H9 (cell line): ENCODE results near the gene MTCL1. TPM values are rescaled to one million over a fixed set of nuclear protein-coding genes. Genes with fewer than 3 reads are reported as not detected.

Experiments
- DNase-seq: peaks from one replicate; pipeline ENCODE4 v3.0.0-alpha.2; 2017
- H2AFZ ChIP-seq: one replicate; pipeline ENCODE4 v1.6.1; 2013; ENCODE audit warnings: mild to moderate bottlenecking, low read length, control low read depth, moderate library complexity
- H2AK5ac ChIP-seq: 2 replicates; pipeline ENCODE4 v1.6.1; 2013; ENCODE audit warnings: low read length, control low read depth, mixed read lengths; ENCODE audit not compliant: insufficient read length
- H2BK120ac ChIP-seq: one replicate; pipeline ENCODE4 v1.6.1; 2013; ENCODE audit warnings: low read depth, mild to moderate bottlenecking, low read length, control low read depth, inconsistent platforms; ENCODE audit not compliant: poor library complexity, severe bottlenecking
- H2BK12ac ChIP-seq: 2 replicates; pipeline ENCODE4 v1.6.1; 2013; ENCODE audit warnings: low read length, control low read depth, mixed read lengths, low read depth; ENCODE audit not compliant: insufficient read length
- H2BK15ac ChIP-seq: 2 replicates; pipeline ENCODE4 v1.6.1; 2013; ENCODE audit warnings: low read depth, low read length, control low read depth
- H2BK20ac ChIP-seq: one replicate; pipeline ENCODE4 v1.6.1; 2013; ENCODE audit warnings: low read depth, mild to moderate bottlenecking, low read length, control low read depth, inconsistent platforms; ENCODE audit not compliant: poor library complexity, severe bottlenecking
- H2BK5ac ChIP-seq: 2 replicates; pipeline ENCODE4 v1.6.1; 2013; ENCODE audit warnings: low read length, control low read depth, mixed read lengths; ENCODE audit not compliant: insufficient read length
- H3K14ac ChIP-seq: 2 replicates; pipeline ENCODE4 v1.6.1; 2013; ENCODE audit warnings: low read length, control low read depth; ENCODE audit not compliant: insufficient read depth
- H3K18ac ChIP-seq: 2 replicates; pipeline ENCODE4 v1.6.1; 2013; ENCODE audit warnings: low read depth, mild to moderate bottlenecking, mixed read lengths, low read length, control low read depth; ENCODE audit not compliant: insufficient read length
- H3K23ac ChIP-seq: 2 replicates; pipeline ENCODE4 v1.6.1; 2013; ENCODE audit warnings: low read length, control low read depth, mixed read lengths, low read depth; ENCODE audit not compliant: insufficient read length
- H3K23me2 ChIP-seq: 2 replicates; pipeline ENCODE4 v1.6.1; 2013; ENCODE audit warnings: low read depth, mild to moderate bottlenecking, mixed read lengths, low read length, control low read depth; ENCODE audit not compliant: insufficient read length, poor library complexity, severe bottlenecking
- H3K27ac ChIP-seq: 2 replicates; pipeline ENCODE4 v1.5.1; 2013; ENCODE audit warnings: low read length, control low read depth, mixed read lengths, low read depth; ENCODE audit not compliant: insufficient read length
- H3K27me3 ChIP-seq: 2 replicates; pipeline ENCODE4 v1.6.1; 2013; ENCODE audit warnings: low read length, control low read depth, inconsistent platforms; ENCODE audit not compliant: insufficient read depth
- H3K4ac ChIP-seq: 2 replicates; pipeline ENCODE4 v1.6.1; 2013; ENCODE audit warnings: low read depth, mild to moderate bottlenecking, control low read depth, inconsistent platforms, low read length, moderate library complexity
- H3K4me1 ChIP-seq: 2 replicates; pipeline ENCODE4 v1.6.1; 2013; ENCODE audit warnings: low read length, control low read depth, inconsistent platforms; ENCODE audit not compliant: insufficient read depth
- H3K4me2 ChIP-seq: 2 replicates; pipeline ENCODE4 v1.6.1; 2013; ENCODE audit warnings: low read length, control low read depth, mixed read lengths; ENCODE audit not compliant: insufficient read length, insufficient read depth
- H3K56ac ChIP-seq: 2 replicates; pipeline ENCODE4 v1.6.1; 2013; ENCODE audit warnings: low read depth, mild to moderate bottlenecking, mixed read lengths, low read length, control low read depth; ENCODE audit not compliant: insufficient read length
- H3K79me1 ChIP-seq: 2 replicates; pipeline ENCODE4 v1.6.1; 2013; ENCODE audit warnings: low read depth, mild to moderate bottlenecking, moderate library complexity, low read length, control low read depth, inconsistent platforms; ENCODE audit not compliant: insufficient read depth, poor library complexity, severe bottlenecking
- H3K79me2 ChIP-seq: 2 replicates; pipeline ENCODE4 v1.6.1; 2013; ENCODE audit warnings: low read length, control low read depth, inconsistent platforms; ENCODE audit not compliant: insufficient read depth
- H3K9ac ChIP-seq: 2 replicates; pipeline ENCODE4 v1.6.1; 2013; ENCODE audit warnings: low read length, control low read depth, mixed read lengths; ENCODE audit not compliant: insufficient read length; ENCODE audit errors: extremely low read depth
- H3K9me3 ChIP-seq: one replicate; pipeline ENCODE4 v1.6.1; 2013; ENCODE audit warnings: low read depth, low read length, inconsistent platforms; ENCODE audit not compliant: control insufficient read depth
- H3T11ph ChIP-seq: one replicate; pipeline ENCODE4 v1.6.1; 2013; ENCODE audit warnings: mild to moderate bottlenecking, low read length, control low read depth, inconsistent platforms
- H4K20me1 ChIP-seq: one replicate; pipeline ENCODE4 v1.6.1; 2013; ENCODE audit not compliant: control insufficient read depth, insufficient read length, insufficient read depth
- H4K5ac ChIP-seq: 2 replicates; pipeline ENCODE4 v1.6.1; 2013; ENCODE audit warnings: low read depth, mild to moderate bottlenecking, mixed read lengths, low read length, control low read depth; ENCODE audit not compliant: insufficient read length
- H4K8ac ChIP-seq: replicated peaks from 2 replicates; pipeline ENCODE4 v1.6.1; 2013; ENCODE audit warnings: low read length, control low read depth, mixed read lengths, low read depth; ENCODE audit not compliant: insufficient read length
- H4K91ac ChIP-seq: 2 replicates; pipeline ENCODE4 v1.6.1; 2013; ENCODE audit warnings: low read depth, mild to moderate bottlenecking, moderate library complexity, mixed read lengths, low read length, control low read depth; ENCODE audit not compliant: insufficient read length
- H3K27ac Mint-ChIP-seq, 3 experiments: 2 replicates in 2 of 3; 3 replicates in 1 of 3; pipeline ENCODE4 v1.8.0; 2020 to 2021; ENCODE audit warnings: mixed read lengths in 3 of 3, mild to moderate bottlenecking in 1 of 3, moderate library complexity in 1 of 3
- H3K27me3 Mint-ChIP-seq: 2 replicates; pipeline ENCODE4 v1.8.0; 2021; ENCODE audit warnings: low read depth, mild to moderate bottlenecking, moderate library complexity, mixed read lengths
- H3K36me3 Mint-ChIP-seq, 3 experiments: 2 replicates in 2 of 3; 3 replicates in 1 of 3; pipeline ENCODE4 v1.8.0; 2020 to 2021; ENCODE audit warnings: low read depth in 3 of 3, mixed read lengths in 3 of 3; ENCODE audit not compliant: insufficient read depth in 1 of 3
- H3K4me1 Mint-ChIP-seq, 2 experiments: 2 replicates each; pipeline ENCODE4 v1.8.0; 2020; ENCODE audit warnings: mixed read lengths in 2 of 2
- H3K4me3 Mint-ChIP-seq, 2 experiments: 2 replicates in 1 of 2; 3 replicates in 1 of 2; pipeline ENCODE4 v1.8.0; 2020 to 2021; ENCODE audit warnings: mild to moderate bottlenecking in 2 of 2, mixed read lengths in 2 of 2, moderate library complexity in 1 of 2
- H3K9me3 Mint-ChIP-seq, 2 experiments: 2 replicates in 1 of 2; 3 replicates in 1 of 2; pipeline ENCODE4 v1.8.0; 2020; ENCODE audit warnings: mild to moderate bottlenecking in 2 of 2, mixed read lengths in 2 of 2, moderate library complexity in 1 of 2
- CTCF ChIP-seq: fragments of 200-600 bp; sonication (generic); conservative IDR thresholded peaks from 3 replicates; pipeline ENCODE4 v1.8.0; 2021; ENCODE audit warnings: antibody characterized with exemption, mild to moderate bottlenecking
- WGBS: extraction: QIAGEN DNeasy Blood & Tissue Kit; methylation state at CpG from one replicate; pipeline ENCODE4 v1.1.7; 2013; ENCODE audit warnings: missing lambda C conversion rate, low lambda C conversion rate, mixed read lengths; ENCODE audit not compliant: insufficient read length; ENCODE audit errors: extremely low coverage; 5-methylcytosine and 5-hydroxymethylcytosine counted together
- total RNA-seq: library from RNA; stranded (reverse); gene quantifications from 2 replicates; pipeline ENCODE4 v1.2.1, GENCODE V29; 2021

MTCL1 gene
- total RNA-seq, 1 experiment from 2014 or later: 50.7 TPM

- Histone ChIP-seq H3K18ac (no peak overlapping the region), H3K9me3 (no peaks in the 10 kb centered on the region), H3K14ac (no peak overlapping the region), H4K5ac (no peak overlapping the region), H2BK12ac (no peak overlapping the region), H3K4ac (no peak overlapping the region), H3T11ph (no peak overlapping the region), H4K91ac (no peak overlapping the region), H3K27ac (no peak overlapping the region), H2AFZ (no peak overlapping the region), H3K4me1 (no peaks in the 10 kb centered on the region), H3K4me2 (no peak overlapping the region), H3K79me2 (no peaks in the 10 kb centered on the region), H2BK120ac (no peak overlapping the region), H2BK5ac (no peak overlapping the region), H3K23me2 (no peaks in the 10 kb centered on the region), H3K56ac (no peak overlapping the region), H4K20me1 (no peaks in the 10 kb centered on the region), H2BK15ac (no peak overlapping the region), H4K8ac (no peak overlapping the region), H3K23ac (no peak overlapping the region), H3K79me1 (no peaks in the 10 kb centered on the region), H3K27me3 (no peaks in the 10 kb centered on the region), H3K9ac (no peak overlapping the region), H2BK20ac (no peak overlapping the region), H2AK5ac (no peak overlapping the region)
- Mint-ChIP-seq H3K27ac (no peak overlapping the region), H3K4me3 (no peak overlapping the region), H3K36me3 (peaks cover 6 to 36% (median 17%) of the 10 kb centered on the region in 3 experiments), H3K4me1 (peaks cover 13% of the 10 kb centered on the region in 2 experiments), H3K9me3 (peaks cover 6 to 17% of the 10 kb centered on the region in 2 experiments; a peak in 4 of 5 replicates), H3K27me3 (no peaks in the 10 kb centered on the region)
- whole genome bisulfite sequencing: no CpG with 5 or more reads among the region's 6 CpGs
- no peak for DNase-seq
- no peak for TF ChIP-seq CTCF
Measured at GRCh38 chr18:8834881-8835280, 129.5 kb downstream of the MTCL1 start.
